Stimulated activated naive CD8-positive, alpha-beta T cell treated with anti-CD3 and anti-CD28 coated beads, Interleukin-15, Interleukin-2, amounts not matched to agents 100 ng/mL and 50 ng/mL, for 24 hours (primary cell): Measurements from ENCODE around the gene OPA3.

Experiments used
- H3K27ac Mint-ChIP-seq: one replicate; pipeline ENCODE4 v1.8.0; 2021; ENCODE audit warnings: mild to moderate bottlenecking, mixed read lengths
- H3K27me3 Mint-ChIP-seq: one replicate; pipeline ENCODE4 v1.8.0; 2021; ENCODE audit warnings: mixed read lengths
- H3K36me3 Mint-ChIP-seq: one replicate; pipeline ENCODE4 v1.8.0; 2021; ENCODE audit warnings: low read depth, mixed read lengths
- H3K4me1 Mint-ChIP-seq: one replicate; pipeline ENCODE4 v1.8.0; 2021; ENCODE audit warnings: low read depth, mixed read lengths
- H3K4me3 Mint-ChIP-seq: one replicate; pipeline ENCODE4 v1.8.0; 2021; ENCODE audit warnings: mild to moderate bottlenecking, mixed read lengths
- H3K9me3 Mint-ChIP-seq: one replicate; pipeline ENCODE4 v1.8.0; 2021; ENCODE audit warnings: mixed read lengths

OPA3 gene

DNA sequence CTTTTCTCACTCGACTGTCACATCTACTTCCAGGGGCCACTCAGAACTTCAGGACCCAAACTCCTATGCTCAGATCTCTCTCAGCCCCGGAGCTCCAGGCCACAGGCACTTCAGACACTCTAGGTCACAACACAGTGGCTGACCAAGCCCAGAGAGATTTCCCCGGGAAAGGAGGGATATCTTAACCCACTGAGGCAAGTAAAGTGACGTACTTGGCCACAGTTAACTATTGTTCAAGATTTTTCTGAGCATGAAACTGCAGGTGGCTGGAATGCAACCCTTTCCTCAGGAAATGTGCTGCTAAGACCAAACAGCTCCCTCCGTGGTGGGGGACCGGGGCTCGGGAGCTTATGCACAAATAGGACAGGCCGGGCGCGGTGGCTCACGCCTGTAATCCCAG lies 23.9 kb downstream of the OPA3 start:
- Mint-ChIP-seq H3K27ac (no peak overlapping the region), H3K4me3 (no peak overlapping the region), H3K4me1 (peaks cover 48% of the 10 kb centered on the region), H3K27me3 (no peaks in the 10 kb centered on the region), H3K36me3 (peaks cover 4% of the 10 kb centered on the region), H3K9me3 (no peaks in the 10 kb centered on the region)

DNA sequence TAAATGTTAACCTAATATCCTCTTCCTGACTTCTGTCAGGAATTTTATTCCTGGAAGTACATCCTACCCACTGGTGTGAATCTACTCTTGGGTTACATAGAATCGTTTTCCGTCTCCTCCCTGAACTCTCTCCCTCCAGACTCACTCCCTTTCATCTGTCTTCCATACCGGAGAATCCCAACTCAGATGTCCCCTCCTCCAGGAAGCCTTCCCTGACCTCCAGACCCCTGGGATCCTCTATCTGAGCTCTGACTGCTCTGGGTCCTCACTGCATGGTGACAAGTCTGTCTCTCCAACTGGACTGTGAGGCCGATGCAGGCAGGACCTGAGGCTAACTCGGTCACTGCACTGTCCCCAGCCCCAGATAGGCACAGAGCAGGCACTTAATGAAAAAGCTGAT lies 24.6 kb downstream of the OPA3 start:
- H3K4me3 Mint-ChIP-seq, result no peak overlapping the region

DNA sequence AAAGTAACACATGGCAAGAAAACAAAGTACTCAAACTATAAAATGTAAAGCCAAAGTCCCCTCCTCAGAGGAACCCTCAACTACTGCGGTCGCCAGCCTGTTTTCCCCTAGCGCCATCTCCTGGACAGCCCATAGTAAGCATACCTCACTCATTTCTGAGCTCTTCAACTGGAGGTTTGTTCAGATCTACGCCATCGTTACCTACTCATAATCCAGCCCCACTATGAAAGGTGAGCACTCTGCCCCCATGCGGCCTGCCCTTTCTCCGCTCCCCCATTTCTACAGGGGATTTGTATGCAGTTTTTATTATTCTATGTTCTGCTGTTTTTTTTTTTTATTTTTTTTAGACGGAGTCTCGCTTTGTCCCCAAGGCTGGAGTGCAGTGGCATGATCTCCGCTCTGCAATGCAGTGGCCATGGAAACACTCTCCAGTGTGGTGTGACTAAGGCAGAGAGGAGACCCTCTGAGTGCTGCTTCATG lies 26.2 kb downstream of the OPA3 start:
- peaks cover 36% of the 10 kb centered on the region for H3K4me1 Mint-ChIP-seq
- H3K27me3 Mint-ChIP-seq, result no peaks in the 10 kb centered on the region
- no peak overlapping the region for H3K27ac Mint-ChIP-seq
- no peak overlapping the region for H3K4me3 Mint-ChIP-seq
- peaks cover 4% of the 10 kb centered on the region for H3K36me3 Mint-ChIP-seq
- no peaks in the 10 kb centered on the region for H3K9me3 Mint-ChIP-seq

More for the DNA sequence above, 24.6 kb downstream of the OPA3 start:
- H3K36me3 Mint-ChIP-seq, result peaks cover 4% of the 10 kb centered on the region
- H3K9me3 Mint-ChIP-seq, result no peaks in the 10 kb centered on the region
- H3K27ac Mint-ChIP-seq, result no peak overlapping the region
- H3K27me3 Mint-ChIP-seq, result no peaks in the 10 kb centered on the region
- peaks cover 48% of the 10 kb centered on the region for H3K4me1 Mint-ChIP-seq

DNA sequence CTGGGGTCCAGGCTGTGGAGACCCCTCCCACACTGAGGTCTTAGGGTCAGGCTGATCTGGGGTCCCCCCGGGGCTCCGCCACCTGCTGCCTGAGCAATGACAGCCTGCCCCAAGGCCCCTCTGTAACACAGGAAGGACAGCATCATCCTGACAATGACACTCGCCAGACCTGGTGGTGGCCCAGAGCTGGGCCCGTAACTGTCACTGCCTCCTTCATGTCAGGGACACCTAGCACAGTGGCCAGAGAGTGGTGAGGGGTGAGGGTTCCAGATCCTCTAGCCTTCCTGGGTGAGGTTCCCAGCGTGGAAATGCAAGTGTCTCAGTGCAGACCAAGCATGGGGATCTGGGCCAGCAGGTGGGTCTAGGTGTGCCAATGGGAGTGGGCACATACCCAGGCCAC lies 27.8 kb downstream of the OPA3 start:
- no peak overlapping the region for H3K27ac Mint-ChIP-seq
- H3K9me3 Mint-ChIP-seq, result no peaks in the 10 kb centered on the region
- peaks cover 4% of the 10 kb centered on the region for H3K36me3 Mint-ChIP-seq
- H3K27me3 Mint-ChIP-seq, result no peaks in the 10 kb centered on the region
- no peak overlapping the region for H3K4me3 Mint-ChIP-seq
- peaks cover 27% of the 10 kb centered on the region for H3K4me1 Mint-ChIP-seq

DNA sequence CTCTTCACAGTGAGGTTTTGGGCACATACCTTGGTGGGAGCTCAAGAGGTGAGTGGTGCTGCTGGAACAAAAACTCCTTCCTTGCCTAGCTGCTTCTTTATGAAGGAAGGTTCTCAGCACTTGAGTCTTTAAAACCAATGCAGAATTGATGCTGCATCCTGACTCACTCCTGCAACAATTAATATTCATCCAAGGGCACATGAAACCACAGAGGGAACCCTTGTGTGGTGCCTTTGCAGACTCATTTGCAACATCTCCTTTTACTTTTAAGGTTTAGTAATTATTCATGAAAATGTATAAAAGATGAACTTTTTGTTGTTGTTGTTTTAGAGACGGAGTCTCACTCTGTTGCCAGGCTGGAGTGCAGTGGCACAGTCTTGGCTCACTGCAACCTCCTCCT lies 30.1 kb downstream of the OPA3 start:
- H3K36me3 Mint-ChIP-seq, result no peaks in the 10 kb centered on the region
- H3K4me1 Mint-ChIP-seq, result peaks cover 12% of the 10 kb centered on the region
- H3K4me3 Mint-ChIP-seq, result no peak overlapping the region
- no peaks in the 10 kb centered on the region for H3K27me3 Mint-ChIP-seq
- H3K9me3 Mint-ChIP-seq, result no peaks in the 10 kb centered on the region
- H3K27ac Mint-ChIP-seq, result no peak overlapping the region

DNA sequence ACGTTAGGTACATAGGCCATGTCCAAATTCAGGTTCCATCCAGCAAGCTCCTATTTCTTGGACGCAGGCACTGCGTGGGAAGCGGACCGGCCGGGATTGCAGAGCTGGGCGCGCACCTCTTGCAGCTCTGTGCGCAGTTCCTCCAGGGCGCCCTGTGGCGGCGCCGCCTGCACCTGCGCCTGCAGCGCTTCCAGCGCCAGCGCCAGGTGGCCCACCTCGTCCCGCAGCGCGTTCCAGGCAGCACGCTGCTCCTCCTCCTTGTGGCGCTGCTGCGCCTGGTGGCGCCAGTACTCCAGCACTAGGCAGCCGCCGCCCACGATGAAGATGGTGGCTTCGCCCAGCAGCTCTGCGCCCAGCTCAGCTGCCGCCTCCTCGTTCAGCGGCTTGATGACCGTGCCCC lies 31.1 kb downstream of the OPA3 start:
- Mint-ChIP-seq H3K36me3 (no peaks in the 10 kb centered on the region), H3K4me1 (peaks cover 4% of the 10 kb centered on the region), H3K27ac (no peak overlapping the region), H3K9me3 (no peaks in the 10 kb centered on the region), H3K4me3 (no peak overlapping the region), H3K27me3 (no peaks in the 10 kb centered on the region)

DNA sequence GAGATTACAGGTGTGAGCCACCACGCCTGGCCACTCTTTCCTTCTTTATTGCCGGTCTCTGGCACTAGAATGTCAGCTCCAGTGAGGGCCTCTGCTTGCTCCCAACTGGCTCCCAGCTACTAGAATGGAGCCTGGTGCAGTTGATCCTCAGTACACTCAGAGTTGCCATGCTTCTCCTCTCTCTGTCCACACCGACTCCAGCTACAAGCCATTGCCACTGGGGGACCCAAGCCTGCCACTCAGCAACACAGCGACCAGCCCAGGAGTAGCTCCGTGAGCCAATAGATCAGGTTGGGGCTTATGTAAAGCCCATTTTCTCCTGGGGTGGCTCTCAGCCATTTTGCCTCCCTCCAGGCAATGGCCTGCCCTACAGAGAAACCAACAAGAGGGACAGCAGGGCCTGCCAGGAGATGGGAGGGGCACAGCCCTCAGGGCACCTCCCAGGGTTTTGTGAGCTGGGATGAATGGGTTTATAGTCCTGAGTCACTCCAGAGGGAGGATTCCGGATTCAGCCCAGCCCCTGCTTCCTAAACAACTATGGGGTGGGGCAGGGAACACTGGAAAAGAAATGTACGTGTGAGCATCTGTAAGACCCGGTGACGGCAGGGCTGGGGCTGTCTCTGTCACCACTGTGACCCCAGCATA lies 36.5 kb downstream of the OPA3 start:
- no peak overlapping the region for H3K27ac Mint-ChIP-seq
- no peaks in the 10 kb centered on the region for H3K36me3 Mint-ChIP-seq
- peaks cover 5% of the 10 kb centered on the region for H3K4me1 Mint-ChIP-seq
- H3K27me3 Mint-ChIP-seq, result no peaks in the 10 kb centered on the region
- no peaks in the 10 kb centered on the region for H3K9me3 Mint-ChIP-seq
- no peak overlapping the region for H3K4me3 Mint-ChIP-seq

DNA sequence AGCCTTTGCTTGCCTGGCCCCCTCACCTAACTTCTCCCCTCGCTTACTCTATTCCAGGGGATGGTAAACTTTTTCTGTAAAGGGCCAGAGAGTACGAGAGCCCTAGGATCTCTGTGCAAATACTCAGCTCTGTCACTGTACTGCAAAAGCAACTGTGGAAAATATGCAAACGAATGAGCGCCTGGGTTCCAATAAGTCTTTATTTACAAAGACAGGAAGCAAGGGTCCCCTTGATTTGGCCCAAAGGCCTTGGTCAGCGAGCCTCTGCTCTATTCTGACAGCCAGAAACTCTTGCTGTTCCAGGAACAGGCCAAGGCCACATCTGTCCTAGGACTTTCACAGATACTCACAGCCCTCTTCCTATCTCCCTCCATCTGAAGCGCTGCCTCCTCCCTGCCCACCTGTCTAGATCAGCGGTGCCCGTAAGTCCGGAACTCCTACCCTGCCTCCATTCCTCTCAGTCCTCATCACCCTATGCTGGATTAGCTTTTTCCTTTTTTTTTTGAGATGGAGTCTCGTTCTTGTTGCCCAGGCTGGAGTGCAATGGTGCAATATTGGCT lies 37.3 kb downstream of the OPA3 start:
- H3K9me3 Mint-ChIP-seq, result no peaks in the 10 kb centered on the region
- peaks cover 5% of the 10 kb centered on the region for H3K4me1 Mint-ChIP-seq
- no peak overlapping the region for H3K27ac Mint-ChIP-seq
- no peaks in the 10 kb centered on the region for H3K27me3 Mint-ChIP-seq
- no peaks in the 10 kb centered on the region for H3K36me3 Mint-ChIP-seq
- no peak overlapping the region for H3K4me3 Mint-ChIP-seq

DNA sequence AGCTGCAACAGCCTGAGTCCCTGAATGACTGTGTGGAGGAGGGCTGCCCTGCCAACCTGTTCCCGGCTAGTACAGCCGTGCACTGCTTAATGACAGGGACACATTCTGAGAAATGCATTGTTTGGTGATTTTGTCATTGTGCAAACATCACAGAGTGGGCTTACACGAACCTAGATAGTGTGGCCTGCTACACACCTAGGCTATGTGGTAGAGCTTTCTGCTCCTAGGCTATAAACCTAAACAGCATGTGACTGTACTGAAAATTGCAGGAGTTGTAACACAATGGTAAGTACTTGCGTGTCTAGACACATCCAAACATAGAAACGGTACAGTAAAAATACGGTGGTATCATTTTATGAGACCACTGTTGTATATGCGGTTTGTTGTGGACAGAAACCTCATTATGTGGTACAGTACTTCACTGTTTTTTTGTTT lies 42.4 kb downstream of the OPA3 start:
- no peak overlapping the region for H3K27ac Mint-ChIP-seq
- no peaks in the 10 kb centered on the region for H3K36me3 Mint-ChIP-seq
- no peaks in the 10 kb centered on the region for H3K27me3 Mint-ChIP-seq
- H3K4me3 Mint-ChIP-seq, result no peak overlapping the region
- peaks cover 5% of the 10 kb centered on the region for H3K4me1 Mint-ChIP-seq
- H3K9me3 Mint-ChIP-seq, result no peaks in the 10 kb centered on the region

DNA sequence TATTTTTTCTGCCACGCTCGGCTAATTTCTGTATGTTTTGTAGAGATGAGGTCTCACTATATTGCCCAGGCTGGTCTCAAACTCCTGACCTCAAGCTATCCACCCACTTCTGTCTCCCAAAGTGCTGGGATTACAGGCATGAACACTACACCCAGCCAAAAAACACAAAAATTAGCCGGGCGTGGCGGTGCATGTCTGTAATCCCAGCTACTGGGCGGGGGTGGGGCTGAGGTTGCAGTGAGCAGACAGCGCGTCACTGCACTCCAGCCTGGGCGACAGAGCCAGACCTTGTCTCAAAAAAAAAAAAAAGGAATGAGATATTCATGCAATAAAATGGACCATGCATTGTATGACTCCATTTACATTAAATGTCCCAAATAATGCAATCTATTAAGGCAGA lies 45.1 kb downstream of the OPA3 start:
- no peaks in the 10 kb centered on the region for H3K36me3 Mint-ChIP-seq
- H3K9me3 Mint-ChIP-seq, result no peaks in the 10 kb centered on the region
- H3K27ac Mint-ChIP-seq, result no peak overlapping the region
- H3K4me1 Mint-ChIP-seq, result peaks cover 5% of the 10 kb centered on the region
- no peak overlapping the region for H3K4me3 Mint-ChIP-seq
- no peaks in the 10 kb centered on the region for H3K27me3 Mint-ChIP-seq

DNA sequence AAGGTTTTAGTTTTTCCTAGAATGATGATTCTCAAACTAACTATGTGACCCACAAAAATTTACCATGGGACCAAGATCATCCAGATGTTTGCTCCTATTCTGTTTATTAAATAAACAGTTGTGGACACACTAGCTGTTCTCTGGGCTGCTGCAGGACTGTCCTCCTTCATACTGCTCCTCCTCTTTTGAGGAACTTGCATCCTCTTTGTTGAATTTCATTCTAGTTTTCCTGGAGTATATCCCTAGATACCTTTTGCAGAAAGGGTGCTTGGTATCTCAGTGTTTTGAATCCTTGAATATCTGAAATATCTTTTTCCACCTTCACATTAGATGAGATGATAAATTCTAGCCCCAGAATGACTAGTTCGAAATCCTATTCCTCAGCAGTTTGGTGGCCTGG lies 53.3 kb downstream of the OPA3 start:
- H3K4me1 Mint-ChIP-seq, result peaks cover 18% of the 10 kb centered on the region
- peaks cover 13% of the 10 kb centered on the region for H3K36me3 Mint-ChIP-seq
- no peaks in the 10 kb centered on the region for H3K27me3 Mint-ChIP-seq
- no peak overlapping the region for H3K27ac Mint-ChIP-seq
- H3K4me3 Mint-ChIP-seq, result no peak overlapping the region
- no peaks in the 10 kb centered on the region for H3K9me3 Mint-ChIP-seq

DNA sequence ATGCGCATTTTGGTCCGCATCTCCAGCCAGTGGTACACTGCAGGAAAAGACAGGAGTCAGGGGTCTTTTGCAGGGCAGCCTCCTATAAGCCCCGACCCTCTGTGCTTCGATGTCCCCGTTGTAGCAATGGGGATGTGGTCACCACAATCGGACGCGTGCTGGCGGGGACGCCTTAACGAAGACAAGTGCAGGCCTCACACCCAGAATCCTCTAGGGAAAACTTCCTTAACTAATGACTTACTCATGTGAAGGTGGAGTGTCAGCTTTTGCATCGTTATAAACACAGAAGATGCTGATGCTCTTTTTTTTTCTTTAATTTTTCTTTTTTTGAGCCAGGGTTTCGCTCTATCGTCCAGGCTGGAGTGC lies 55.2 kb downstream of the OPA3 start:
- Mint-ChIP-seq H3K27ac (no peak overlapping the region), H3K4me3 (no peak overlapping the region), H3K36me3 (peaks cover 27% of the 10 kb centered on the region)

DNA sequence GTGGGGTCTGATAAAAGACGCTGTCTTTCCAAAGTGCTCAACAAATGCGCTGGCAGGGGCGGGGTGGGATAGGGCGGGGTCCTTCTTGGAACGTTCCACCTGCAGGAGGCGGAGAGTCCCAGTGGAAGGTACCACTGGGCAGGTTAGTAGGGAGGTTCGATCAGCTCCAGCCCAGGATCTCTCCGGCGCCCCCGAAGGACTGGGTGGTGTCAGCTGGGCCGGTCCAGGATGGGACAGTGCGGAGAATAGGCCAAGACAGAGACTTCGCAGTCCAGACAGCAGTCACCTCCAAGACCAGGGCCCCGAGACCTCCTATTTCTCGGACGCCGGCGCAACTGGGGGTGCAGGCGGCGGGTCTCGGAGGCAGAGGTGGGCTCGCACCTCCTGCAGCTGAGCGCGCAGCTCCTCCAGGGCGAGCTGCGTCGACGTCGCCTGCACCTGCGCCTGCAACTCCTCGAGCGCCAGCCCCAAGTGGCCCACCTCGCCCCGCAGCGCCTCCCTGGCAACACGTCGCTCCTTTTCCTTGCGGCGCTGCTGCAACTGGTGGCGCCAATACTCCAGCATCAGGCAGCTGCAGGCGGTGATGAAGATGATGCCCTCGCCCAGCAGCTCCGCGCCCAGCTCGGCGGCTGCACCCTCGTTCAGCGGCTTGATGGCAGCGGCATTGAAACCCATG lies 55.7 kb downstream of the OPA3 start:
- Mint-ChIP-seq H3K36me3 (peaks cover 31% of the 10 kb centered on the region), H3K4me1 (peaks cover 24% of the 10 kb centered on the region), H3K4me3 (no peak overlapping the region), H3K9me3 (no peaks in the 10 kb centered on the region), H3K27ac (no peak overlapping the region), H3K27me3 (no peaks in the 10 kb centered on the region)

More for the DNA sequence above, 55.2 kb downstream of the OPA3 start:
- Mint-ChIP-seq H3K27me3 (no peaks in the 10 kb centered on the region), H3K9me3 (no peaks in the 10 kb centered on the region), H3K4me1 (peaks cover 23% of the 10 kb centered on the region)

DNA sequence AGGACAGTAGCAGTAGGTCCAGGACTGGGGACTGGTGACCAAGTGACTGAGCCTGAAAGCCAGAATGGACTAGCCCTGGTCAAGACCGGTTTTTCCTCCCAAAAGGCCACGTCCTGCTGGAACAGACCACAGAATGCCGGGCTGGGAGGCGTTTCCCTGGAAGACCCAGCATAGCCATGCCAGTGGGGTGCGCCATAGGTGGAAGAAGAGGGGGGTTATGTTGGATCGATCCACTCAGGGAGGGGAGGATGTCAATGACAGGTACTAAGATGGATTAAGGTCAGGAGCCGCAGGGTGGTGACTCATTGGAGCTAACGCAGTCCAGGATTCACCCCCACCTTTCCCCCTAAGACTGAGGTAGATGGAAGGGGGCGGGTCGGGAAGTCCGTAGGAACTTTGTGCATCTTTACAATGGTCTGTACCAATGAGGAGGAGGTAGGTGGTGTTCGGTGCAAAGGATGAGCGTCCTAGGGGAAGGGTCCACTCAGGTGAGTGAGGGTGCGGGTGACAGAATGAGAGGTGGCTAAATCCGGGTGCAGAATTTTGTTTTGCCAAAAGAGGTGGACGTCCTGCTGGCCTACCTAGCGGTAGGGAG lies 56.4 kb downstream of the OPA3 start:
- peak overlapping the region; percentile 48 for H3K4me3 Mint-ChIP-seq
- peak overlapping the region; percentile 26 for H3K27ac Mint-ChIP-seq
- peaks cover 37% of the 10 kb centered on the region for H3K36me3 Mint-ChIP-seq
- peaks cover 30% of the 10 kb centered on the region for H3K4me1 Mint-ChIP-seq
- no peaks in the 10 kb centered on the region for H3K9me3 Mint-ChIP-seq
- H3K27me3 Mint-ChIP-seq, result no peaks in the 10 kb centered on the region

DNA sequence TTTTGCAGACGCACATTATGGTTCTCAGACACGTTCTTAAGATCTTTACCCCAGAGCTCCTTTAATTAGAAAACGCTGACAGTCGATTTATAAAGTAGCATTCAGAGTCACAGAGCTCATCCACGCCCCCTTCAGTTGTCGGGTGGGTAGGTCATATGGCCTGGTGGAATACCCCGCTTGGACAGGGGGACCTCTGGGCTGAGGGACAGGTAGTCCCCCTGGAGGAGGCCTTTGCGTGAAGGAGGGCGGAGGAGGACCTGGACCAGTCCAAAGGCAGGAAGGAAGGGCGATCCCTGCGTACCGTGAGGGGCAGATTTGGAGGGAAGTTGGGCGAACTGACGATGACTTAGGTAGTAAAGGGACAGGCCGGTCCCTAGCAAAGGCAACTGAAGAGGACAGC lies 56.9 kb downstream of the OPA3 start:
- H3K27me3 Mint-ChIP-seq, result no peaks in the 10 kb centered on the region

More for the DNA sequence above, 56.9 kb downstream of the OPA3 start:
- peaks cover 31% of the 10 kb centered on the region for H3K4me1 Mint-ChIP-seq
- no peaks in the 10 kb centered on the region for H3K9me3 Mint-ChIP-seq
- no peak overlapping the region for H3K27ac Mint-ChIP-seq
- H3K36me3 Mint-ChIP-seq, result peaks cover 38% of the 10 kb centered on the region
- no peak overlapping the region for H3K4me3 Mint-ChIP-seq
